ENCODE results near the gene PTPN1.
"Not testable (repeated sequence)": the region's sequence is repeated elsewhere in the genome, so short reads cannot be mapped to it uniquely, and the experiment has no call there.

The PTPN1 gene

DNA sequence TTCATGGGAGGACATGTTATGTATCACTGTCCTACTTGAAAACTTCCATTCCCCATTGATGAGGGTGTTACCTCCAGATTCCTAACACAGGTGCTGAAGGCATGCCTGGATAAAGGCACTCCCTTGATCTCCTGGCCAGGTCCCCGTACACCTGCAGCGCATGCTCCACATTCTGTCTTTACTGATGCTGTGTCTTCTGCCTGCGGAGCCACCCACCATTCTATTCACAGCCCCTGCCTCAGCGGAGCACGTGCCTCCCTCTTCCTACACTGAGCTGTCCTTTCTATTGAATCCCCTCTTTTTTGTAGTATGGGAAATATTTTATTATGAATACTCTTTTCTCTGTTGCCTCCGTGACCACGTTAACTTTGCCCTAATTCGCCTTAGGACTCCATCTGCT is 25.0 kb downstream of the PTPN1 start:
- no peak for DNase-seq

DNA sequence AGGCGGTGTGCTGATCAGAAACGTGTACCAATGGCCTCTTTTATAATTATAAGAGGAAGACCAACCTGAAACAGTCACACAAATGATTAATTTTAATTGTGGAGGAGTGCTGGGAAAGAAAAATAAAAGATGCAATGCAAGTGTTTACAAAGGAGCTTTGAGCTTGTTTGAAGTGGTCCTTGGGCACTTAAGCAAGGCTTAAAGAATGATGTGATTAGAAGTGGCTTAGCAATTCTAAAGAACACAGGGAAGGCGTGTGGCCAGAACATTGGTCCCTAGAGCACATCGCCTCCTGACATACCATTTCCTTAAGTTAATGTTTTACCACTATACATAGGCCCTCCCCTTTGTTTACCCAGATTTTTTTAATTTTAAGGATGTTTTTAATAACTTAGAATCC is 26.1 kb downstream of the PTPN1 start:
- DNase-seq: no peak

DNA sequence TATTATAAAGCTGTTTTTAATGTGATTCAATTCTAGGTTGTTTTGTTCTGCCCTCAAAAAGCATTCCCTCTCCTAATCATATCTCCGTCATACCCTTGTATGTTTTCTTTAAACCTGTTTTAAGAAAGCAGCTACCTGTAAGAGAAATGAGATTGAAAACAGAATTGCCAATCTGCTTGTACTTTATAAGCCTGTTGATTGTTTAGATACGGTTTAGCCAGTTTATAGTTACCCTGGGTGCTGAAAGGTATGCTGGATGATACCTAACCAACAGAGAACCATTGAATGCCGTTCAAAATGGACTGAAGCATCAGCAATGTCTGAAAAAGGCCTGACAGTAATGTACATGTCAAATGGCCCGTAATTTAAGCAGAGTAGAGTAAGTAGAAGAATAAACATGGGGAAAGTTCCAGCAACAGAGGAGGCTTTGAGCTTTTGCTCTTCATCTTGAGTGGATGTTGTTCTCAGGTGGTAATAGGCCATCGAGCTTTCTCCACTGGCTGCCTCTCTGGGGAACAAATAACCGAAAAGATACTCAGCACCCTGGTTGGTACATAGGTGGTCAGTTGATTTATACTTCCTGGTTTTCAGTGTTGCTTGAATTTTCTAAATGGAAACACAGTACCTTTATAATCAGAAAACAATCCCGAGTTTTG is 27.5 kb downstream of the PTPN1 start:
- no peak for DNase-seq

DNA sequence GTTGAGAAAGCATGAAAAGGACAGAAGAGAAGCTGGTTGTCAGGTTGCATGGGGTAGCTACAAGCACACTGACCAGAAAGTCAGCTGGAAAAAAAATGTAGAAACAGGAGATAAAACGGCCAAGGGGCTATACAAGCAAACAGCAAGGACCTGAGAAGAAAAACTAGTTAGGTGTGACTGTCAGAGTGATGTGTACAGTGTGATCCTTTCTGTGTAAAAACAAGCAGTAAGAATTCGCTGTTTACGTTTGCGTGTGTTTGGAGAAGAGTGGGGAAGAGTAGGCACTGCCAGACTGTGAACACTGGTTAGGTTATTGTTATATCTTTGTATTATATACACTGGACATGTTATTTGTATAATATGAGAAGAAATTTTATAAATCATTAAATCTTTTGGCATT is 28.1 kb downstream of the PTPN1 start:
- DNase-seq: no peak

DNA sequence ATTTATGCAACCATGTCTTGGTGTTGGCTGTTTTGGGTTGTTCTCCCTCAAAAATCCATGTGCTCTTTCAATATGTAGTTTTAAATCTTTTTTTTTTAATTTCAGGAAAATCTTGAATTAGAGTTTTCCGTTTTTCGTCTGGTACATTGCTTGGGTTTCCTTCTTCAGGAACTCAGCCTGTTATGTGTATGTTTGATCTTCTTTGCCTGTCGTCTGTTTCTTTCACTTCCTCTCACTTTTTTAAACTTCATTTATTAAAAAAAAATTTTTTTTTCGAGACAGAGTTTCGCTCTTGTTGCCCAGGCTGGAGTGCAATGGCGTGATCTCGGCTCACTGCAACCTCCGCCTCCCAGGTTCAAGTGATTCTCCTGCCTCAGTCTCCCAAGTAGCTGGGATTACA is 29.6 kb downstream of the PTPN1 start:
- not testable (repeated sequence) for DNase-seq

DNA sequence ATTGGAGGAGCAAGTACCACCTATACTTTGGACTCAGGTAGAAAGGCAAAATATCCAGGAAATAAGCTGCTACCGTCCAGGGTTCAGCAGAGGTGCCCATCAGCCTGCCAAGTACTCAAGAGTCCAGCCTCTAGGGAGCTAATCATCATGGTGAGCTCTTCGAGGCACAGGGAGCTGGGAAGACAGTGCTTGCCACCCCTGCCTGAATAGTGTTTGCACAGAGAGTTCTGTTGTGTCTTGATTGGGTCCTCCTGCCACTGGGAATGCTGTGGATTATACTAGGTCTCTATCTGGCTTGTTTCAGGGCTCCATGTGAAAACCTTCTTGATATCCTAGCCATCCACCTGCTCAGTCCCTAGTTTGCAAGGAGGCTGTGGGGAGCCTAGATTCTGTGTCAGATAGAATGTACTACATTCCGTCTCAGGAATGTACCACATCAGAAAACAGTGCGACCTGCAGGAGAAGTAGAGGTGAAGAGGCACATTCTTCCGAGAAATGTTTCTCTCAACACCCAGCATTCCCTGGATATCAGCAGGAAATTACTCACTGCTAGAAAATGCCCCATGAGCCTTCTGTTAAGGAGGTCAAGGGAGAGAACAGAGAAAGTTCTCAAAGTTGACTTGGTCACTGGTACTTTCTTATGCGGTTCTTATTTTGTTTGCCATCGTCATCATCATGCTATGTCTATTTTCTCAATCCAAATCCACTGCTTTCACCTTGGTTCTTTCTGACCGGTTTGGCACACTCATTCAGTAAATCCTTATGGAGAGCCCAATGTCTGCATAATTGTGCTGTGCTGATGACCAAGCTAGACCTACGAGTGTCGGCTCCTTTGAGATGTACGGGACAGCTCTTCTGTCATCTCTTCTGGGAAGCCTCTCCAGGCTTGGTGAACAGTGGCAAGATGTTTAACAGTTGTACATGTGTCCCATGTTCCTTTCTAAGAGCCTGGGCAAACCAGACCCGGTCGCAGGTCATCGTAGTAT is 30.7 kb downstream of the PTPN1 start:
- DNase-seq: no peak

DNA sequence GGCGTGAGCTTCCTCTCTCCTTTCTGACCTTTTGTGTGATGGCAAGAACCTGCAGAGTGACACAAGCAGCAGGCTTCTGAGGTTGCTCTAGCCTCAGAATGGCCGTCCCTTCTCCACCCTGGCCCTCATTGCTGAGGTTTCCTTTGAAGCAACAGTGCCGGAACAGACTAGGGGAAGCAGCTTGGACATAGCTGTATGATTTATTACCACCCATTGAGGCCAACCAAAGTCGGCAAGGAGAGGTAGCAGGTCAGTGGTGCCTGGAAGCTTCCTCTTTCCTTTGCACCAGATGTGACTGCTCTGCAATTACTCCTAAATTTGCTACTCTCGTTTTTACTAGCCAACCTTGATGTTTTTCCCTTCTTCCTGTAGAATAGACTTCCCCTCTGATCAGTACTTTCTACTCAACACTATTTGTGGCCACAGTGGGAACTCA is 31.4 kb downstream of the PTPN1 start:
- no peak for DNase-seq

DNA sequence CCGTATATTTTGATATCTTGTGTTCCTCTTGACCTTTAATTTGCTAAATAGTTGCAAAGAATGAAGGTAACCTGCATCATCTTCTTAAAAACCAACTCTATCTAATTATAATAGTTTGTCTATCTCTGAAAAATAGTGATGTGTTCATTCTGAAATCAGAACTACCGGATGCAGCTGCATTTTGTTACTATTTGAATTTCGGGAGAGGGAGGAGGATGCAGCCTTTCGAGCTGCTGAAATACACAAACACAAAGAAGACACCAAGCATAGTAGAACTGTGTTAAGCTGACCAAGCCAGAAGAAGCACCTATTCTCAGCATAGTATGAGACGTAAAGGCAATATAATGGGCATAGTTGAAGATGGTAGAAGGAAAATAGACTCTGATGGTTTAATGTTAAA is 33.1 kb downstream of the PTPN1 start:
- no peak for DNase-seq

DNA sequence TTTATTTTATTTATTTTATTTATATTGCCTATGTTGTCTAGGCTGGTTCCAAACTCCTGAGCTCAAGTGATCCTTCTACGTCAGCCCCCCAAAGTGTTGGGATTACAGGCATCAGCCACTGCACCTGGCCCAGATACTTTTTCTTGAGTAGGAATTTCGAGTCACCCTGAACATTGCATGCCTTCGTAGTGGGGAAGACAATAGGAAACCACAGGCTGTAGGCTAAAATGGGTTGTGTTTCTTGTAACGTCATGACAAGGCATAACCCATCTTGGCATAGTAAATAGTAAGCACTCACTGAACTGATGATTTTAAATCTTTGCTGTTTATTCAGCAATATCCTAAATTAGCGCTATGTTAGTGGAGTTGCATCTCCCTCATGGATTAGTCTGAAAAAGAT is 34.9 kb downstream of the PTPN1 start:
- no peak for DNase-seq

DNA sequence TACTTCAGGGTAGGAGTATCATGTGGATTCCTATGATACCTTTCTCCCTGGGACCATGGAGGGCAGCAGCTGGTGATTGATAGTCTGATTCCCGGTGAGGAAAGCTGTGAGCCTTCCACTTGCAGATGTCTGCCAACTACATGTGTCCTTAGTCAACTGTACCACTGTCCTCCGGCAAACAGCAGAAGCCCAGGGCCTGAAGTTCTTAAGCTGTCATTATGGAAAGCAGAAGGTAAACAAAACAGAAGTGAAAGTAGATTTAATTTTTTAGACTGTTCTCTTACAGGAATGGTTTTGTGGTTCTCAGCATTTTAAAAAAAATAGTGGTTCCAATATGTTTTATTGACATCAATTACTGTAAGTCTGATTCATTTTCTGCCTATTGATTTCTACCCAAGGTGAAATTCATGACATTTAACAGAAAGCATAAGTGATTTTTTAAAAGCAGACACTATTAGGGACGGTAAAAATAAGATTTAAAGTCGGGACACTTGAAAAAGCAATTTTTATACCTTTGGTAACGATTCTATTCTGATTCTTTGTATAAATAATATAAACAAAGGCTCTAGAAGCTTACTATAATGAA is 36.6 kb downstream of the PTPN1 start:
- DNase-seq: no peak

DNA sequence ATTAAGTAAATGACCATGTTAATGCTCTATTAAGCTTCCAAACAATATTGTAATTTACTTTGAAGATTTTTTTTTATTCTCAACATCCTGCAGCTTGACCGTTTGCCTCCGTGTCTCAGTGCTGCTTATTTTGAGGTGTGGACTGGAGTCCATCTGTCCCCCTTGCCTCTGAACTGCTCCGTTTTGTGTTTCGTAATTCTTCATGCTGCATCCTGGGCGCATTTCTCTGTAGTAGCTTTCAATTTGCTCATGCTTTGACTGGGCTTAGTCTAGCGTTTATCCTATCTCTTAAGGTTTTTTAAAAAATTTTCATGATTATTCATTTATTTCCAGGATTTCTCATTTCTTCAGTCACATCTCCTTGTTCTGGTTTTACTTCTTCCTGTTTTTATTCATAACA is 37.8 kb downstream of the PTPN1 start:
- no peak for DNase-seq

DNA sequence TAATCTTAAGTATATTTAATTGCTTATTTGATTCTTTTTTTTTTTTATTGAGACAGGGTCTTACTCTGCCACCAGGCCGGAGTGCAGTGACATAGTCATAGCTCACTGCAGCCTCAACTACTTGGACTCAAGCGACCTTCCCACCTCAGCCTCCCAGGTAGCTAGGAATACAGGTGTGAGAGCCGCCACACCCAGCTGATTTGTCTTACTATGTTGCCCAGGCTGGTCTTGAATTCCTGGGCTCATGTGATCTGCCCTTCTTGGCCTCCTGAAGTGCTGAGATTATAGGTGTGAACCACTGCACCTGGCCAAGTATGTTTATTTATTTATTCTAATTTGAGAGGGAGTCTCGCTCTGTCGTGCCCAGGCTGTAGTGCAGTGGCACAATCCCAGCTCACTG is 38.2 kb downstream of the PTPN1 start:
- DNase-seq: no peak

DNA sequence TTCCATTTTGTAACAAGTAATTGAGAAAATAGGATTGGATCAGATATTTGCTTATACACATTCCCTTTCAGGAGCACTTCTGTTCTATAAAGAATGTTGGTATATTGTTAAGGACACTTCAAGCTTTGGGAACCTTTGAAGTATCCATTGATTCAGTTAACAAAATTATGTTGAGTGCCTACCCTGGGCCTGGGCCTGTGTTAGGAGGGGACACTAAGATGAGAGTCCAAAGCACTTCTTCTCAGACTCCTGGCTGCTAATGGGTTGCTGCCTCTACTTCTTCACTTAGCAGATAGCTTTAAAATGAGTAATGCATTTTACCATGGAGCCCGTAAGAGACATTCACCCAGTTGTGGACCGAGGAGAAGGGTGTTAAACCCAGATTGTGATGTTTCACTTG is 40.3 kb downstream of the PTPN1 start:
- DNase-seq: no peak

DNA sequence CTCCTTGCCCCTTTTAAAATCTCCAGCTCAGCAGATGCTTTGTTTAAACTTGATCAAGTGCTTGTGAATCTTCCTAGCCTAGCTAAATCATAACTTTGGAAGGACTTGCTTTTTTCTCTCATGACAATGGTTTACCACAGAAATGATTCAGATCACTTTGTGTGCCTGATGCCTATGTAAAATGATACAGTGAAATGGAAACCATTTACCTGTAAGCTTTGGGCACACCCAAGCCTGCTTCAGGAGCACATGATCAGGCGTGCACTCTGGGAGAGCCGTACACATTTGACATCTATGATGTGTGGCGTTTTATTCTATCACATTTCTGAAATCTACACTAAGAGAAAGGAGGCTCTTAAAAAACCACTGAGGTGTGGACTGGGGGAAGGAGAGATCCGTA is 41.1 kb downstream of the PTPN1 start:
- no peak for DNase-seq

DNA sequence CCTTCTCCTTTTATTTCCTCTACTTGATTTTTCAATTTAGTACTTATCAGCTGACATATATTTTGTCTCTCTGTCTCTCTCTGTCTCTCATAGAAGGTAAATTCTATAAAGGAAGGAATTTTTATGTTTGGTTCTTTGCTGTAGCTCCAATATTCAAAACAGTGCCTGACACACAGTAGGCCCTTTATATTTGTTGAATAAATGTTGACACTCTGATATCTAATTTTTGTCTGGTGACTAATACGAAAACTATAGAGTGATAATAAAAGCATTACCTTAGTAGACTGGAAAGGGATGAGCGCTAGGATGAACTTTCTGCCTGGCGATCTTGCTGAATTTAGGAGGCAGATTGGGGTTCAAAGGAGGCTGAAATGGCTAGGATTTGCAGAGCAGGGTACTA is 42.8 kb downstream of the PTPN1 start:
- no peak for DNase-seq

DNA sequence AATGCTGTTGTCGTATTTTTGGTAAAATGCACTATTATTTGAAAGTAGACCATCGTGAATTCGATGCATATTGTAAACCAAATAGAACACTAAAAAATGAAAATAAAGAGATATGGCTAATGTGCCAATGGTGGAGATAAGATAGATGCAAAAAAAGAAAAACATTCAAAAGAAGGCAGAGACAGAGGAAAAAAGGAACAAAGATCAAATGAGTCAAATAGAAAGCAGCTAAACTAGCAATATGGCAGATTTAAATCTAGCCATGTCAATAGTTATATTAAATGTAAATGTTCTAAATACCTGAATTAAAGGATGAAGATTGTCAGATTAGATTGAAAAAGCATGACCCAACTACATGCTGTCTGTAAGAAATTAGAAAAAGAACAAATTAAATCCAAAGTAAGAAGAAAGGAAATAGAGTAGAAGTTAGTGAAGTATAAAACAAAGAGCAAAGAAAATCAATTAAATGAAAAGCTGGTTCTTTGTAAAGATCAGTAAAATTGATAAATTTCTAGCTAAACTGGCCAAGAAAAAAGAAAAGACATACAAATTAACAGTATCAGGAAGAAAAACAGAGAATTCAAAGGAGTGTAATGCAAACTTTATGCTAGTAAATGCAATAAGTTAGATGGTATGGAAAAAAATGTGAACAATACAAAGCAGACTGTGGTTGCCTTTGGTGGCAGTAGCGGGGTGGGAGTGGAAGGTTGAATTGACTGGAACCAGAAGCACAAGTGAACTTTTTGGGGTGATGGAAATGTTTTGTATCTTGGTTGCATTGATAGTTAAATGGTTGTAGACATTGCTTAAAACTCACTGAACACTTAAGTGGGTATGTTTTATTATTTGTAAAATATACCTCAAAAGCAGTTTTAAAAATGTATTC is 44.8 kb downstream of the PTPN1 start:
- DNase-seq: no peak

DNA sequence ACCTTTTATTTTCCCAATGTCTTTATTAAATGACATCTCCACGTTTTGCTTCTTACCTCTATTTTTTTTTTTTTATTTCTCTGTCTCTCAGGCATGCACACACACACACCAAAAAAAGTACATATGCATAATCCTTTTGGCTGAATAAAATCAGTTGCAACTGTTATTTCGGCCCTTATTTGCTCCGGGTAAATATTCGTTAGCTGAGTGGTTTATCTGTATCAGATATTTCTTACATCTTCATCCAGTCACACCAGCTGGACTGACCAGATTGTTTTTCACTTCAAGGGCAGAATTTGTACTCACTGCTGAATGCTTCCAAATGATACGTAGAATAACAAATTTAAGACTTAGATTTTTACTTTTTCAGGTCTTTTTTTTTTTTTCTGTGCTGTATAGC is 45.5 kb downstream of the PTPN1 start:
- no peak for DNase-seq

DNA sequence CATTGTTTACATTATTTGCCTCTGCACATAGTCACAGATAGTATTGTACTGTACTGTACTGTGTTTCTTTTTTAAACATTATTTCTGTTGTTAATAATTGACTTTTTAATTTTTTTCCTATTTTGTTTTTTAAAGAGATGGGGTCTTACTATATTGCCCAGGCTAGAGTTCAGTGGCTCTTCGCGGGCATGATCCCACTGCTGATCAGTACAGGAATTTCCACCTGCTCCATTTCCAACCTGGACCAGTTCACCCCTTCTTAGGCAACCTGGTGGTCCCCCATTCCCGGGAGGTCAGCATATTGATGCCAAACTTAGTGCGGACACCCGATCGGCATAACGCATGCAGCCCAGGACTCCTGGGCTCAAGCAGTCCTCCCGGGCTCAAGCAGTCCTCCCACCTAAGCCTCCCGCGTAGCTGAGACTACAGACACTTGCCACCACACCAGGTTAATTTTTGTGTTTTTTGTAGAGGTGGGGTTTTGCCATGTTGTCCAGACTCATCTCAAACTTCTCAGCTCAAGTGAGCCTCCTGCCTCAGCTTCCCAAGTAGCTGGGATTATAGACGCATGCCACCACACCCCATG is 47.5 kb downstream of the PTPN1 start:
- DNase-seq: no peak

DNA sequence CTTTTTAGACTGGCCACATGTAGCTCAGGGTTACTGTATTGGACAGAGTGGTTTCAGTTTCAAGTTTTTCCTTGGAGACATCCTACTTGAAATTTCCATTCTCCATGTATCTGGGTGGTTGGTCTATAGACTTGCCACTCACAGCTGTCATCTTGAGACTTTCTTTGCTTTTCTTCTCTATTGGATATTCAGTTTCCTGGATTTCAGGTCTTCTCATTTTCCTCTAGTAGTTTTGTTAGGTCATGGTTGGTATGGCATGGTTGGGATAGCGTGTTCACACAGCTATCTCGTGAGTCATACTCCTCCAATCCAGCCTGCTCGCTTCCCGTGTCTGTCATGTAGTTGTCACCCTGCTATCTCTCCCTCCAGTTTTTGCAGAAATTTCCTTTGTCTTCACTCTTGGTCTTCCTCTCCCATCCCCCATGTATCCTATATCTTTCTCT is 48.3 kb downstream of the PTPN1 start:
- DNase-seq: no peak

DNA sequence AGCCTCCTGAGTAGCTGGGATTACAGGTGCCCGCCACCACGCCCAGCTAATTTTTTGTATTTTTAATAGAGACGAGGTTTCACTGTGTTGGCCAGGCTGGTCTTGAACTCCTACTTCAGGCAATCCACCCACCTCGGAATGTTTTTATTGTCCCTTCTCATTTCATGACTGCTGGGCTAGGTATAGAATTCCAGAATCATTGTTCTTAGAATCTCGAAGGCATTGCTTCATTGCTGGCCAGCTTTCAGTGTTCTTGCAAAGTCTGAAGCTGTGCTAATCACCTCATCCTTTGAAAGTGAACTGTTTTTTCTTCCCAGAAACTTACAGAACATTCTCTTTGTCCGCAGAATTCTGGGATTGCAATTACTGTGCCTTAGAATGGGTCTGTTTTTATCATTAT is 49.0 kb downstream of the PTPN1 start:
- no peak for DNase-seq

DNA sequence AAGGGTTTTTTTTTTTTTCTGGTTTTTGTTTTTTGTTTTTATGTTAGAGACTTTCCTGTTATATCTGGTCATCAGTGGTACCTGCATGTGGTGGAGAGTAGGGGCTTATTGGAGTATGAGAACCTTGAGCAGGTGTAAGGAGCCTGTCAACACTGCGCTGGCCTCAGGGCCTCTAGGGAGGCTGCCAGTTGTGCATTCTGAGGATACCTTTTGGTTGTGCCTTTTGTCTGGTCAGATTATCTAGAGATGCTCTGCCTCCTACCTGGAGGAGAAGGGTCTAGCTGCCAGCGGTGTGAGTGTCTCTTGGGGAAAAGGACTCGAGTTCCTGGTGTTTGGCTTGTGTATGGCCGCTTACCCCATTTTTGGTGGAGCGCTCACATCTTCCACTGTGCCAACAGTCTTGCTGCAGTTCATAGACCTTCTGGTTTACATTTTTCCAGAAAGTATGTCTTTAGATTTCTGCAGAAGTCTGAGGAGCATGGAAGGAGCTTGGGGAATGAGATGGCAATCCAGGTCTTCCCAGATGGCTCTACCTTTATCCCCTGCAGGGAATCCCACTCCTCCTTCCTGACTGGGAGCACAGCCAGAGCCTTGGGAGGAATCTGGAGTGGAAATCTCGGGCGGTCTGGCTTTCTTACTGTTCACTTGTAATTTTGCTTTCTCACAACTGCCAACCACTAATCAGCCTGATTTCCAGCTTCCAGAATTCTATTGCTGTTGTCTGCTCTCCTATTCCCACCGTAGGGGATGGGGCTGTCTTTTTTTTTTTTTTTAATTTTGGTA is 49.9 kb downstream of the PTPN1 start:
- DNase-seq: no peak

DNA sequence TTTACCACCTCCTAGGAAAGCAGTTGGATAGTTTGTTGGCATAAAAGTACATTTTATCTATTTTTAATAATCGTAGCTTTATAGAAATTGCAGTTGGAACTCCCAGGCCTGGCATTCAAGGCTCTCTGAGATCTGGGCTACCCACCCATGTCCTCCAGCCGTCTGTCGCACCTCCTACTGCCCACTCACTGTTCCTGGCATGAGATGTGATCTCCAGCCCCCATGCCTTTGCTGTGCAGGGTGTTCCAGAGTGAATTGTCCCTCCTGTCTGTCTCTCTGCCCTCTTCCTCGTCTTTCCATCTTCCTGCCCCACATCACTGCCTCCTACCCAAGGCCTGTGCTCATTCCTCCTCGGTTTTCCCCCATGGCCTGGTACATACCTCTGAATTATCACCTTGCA is 50.7 kb downstream of the PTPN1 start:
- DNase-seq: no peak
